Mucosa of descending colon (tissue), 3 donors: ENCODE data around the gene CNIH3. TPM values are rescaled to one million over a fixed set of nuclear protein-coding genes. Genes with fewer than 3 reads are reported as not detected.

Source experiments
- ATAC-seq: fragments of 200-7000 bp; cut with Tn5 transposase; one replicate; pipeline ENCODE4 v1.9.1; 2020; ENCODE audit warnings: mild to moderate bottlenecking, moderate library complexity
- DNase-seq, 3 donors: peaks; one replicate each; pipeline ENCODE4 v3.0.0-alpha.2; 2020
- H3K36me3 ChIP-seq: fragments of 200-600 bp; one replicate; pipeline ENCODE4 v1.8.0; 2021; ENCODE audit warnings: low read depth, mild to moderate bottlenecking
- H3K4me1 ChIP-seq: fragments of 200-600 bp; one replicate; pipeline ENCODE4 v1.8.0; 2021; ENCODE audit warnings: low read depth, mild to moderate bottlenecking
- H3K4me3 ChIP-seq: fragments of 200-600 bp; one replicate; pipeline ENCODE4 v1.8.0; 2021; ENCODE audit warnings: mild to moderate bottlenecking
- H3K9me3 ChIP-seq: fragments of 200-600 bp; one replicate; pipeline ENCODE4 v1.8.0; 2021; ENCODE audit warnings: mild to moderate bottlenecking
- intact Hi-C, 2 donors: fragments of 100-400 bp; cut with DNase I in 1 of 2; cut with micrococcal nuclease in 1 of 2; formaldehyde crosslinking; loops; one replicate each; pipeline versions ENCODE4 v1.11.0 to v1.11.1; 2022; cut with DNase I, micrococcal nuclease
- total RNA-seq, 3 donors: library from RNA; stranded (reverse); fragmentation: NEBNext Ultra II Directional in 2 of 3; extraction: Animal tissue kit (Norgen Biotek cat#: 25700) in 2 of 3; gene quantifications; one replicate each; pipeline versions ENCODE4 v1.2.1 to v1.2.4, GENCODE V29; 2021 to 2023
- TF ChIP-seq, protein P1 (sequence below): fragments of 200-600 bp; IDR thresholded peaks from one replicate; pipeline ENCODE4 v1.8.0; 2022; ENCODE audit warnings: antibody characterized with exemption, mild to moderate bottlenecking
- donor health status: DM: no; HTN: no; CAD: no; lungs with moderate emphysema.
- donor health status: DM: no; HTN: no; CAD: no.
- donor health status: DM: no; HTN: yes; CAD: no.

CNIH3 gene
- total RNA-seq, 3 donors from 2014 or later = 1.0 to 2.5 (median 1.1) TPM

GRCh38 chr1:224668984-224669383 lies 52.9 kb downstream of the CNIH3 start:
- Histone ChIP-seq H3K36me3 (no peaks in the 10 kb centered on the region), H3K4me3 (no peak overlapping the region), H3K9me3 (no peaks in the 10 kb centered on the region), H3K4me1 (no peaks in the 10 kb centered on the region)
- DNase-seq (no peak), ATAC-seq (peak; percentile 30)
- TF ChIP-seq, protein P1, sequence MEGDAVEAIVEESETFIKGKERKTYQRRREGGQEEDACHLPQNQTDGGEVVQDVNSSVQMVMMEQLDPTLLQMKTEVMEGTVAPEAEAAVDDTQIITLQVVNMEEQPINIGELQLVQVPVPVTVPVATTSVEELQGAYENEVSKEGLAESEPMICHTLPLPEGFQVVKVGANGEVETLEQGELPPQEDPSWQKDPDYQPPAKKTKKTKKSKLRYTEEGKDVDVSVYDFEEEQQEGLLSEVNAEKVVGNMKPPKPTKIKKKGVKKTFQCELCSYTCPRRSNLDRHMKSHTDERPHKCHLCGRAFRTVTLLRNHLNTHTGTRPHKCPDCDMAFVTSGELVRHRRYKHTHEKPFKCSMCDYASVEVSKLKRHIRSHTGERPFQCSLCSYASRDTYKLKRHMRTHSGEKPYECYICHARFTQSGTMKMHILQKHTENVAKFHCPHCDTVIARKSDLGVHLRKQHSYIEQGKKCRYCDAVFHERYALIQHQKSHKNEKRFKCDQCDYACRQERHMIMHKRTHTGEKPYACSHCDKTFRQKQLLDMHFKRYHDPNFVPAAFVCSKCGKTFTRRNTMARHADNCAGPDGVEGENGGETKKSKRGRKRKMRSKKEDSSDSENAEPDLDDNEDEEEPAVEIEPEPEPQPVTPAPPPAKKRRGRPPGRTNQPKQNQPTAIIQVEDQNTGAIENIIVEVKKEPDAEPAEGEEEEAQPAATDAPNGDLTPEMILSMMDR = no peak
- intact Hi-C loops = no loop called here

DNA sequence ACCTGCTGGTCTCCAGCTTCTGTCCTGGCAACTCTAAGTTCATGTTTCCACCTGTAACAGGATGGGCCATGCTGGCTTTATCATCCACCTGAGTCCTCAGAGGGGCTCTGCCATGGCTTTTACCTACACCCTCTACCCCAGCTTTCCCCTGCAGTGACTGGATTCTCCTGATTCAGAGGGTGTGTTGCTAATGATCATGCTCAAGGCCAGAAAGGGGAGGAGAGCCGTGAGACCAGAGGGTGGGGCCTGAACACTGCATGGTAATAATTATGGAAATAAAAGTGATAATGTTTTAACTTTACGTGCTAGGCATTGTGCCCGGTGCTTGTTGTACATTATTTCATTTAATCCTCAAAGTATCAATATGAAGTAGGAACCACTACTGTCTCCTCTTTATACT lies 53.3 kb downstream of the CNIH3 start:
- Histone ChIP-seq H3K9me3 (no peaks in the 10 kb centered on the region), H3K4me3 (no peak overlapping the region), H3K36me3 (no peaks in the 10 kb centered on the region), H3K4me1 (no peaks in the 10 kb centered on the region)
- ATAC-seq (no peak), DNase-seq (no peak)
- intact Hi-C loops = no loop called here
- TF ChIP-seq, protein P1 = no peak

DNA sequence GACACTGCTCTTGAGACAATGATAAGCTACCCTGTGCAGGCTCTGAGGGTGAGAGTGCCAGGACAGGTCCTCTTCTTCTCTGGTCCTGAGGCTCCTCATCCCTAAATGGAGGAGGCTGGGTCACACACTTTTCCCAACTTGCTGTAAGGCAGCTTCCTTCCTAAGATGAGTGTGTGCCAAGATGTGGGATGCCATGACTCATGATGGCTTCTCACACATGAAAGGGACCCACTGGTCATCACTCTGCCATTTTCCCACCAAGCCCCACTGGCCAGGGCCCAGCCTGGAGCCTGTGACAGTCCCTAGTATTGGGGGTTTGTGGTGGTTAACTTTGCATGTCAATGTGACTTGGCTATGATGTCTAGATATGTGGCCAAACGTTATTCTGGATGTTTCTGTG lies 54.4 kb downstream of the CNIH3 start:
- intact Hi-C loops = loop anchor here in 1 of 2 donors (10.0 kb wide), 1 partner anchor 154 kb away; no protein-coding TSS in a partner anchor
- H3K4me3 ChIP-seq = no peak overlapping the region
- TF ChIP-seq, protein P1 = no peak
- ATAC-seq (no peak), DNase-seq (no peak)
- no peaks in the 10 kb centered on the region for H3K9me3 ChIP-seq
- H3K4me1 ChIP-seq = no peaks in the 10 kb centered on the region
- no peaks in the 10 kb centered on the region for H3K36me3 ChIP-seq

GRCh38 chr1:224671076-224671475 lies 55.0 kb downstream of the CNIH3 start:
- ATAC-seq (no peak), DNase-seq (no peak)
- intact Hi-C loops = loop anchor here in 1 of 2 donors (10.0 kb wide), 1 partner anchor 154 kb away; no protein-coding TSS in a partner anchor
- H3K36me3 ChIP-seq = no peaks in the 10 kb centered on the region
- TF ChIP-seq, protein P1 = no peak
- H3K9me3 ChIP-seq = no peaks in the 10 kb centered on the region
- no peak overlapping the region for H3K4me3 ChIP-seq
- no peaks in the 10 kb centered on the region for H3K4me1 ChIP-seq

GRCh38 chr1:224673141-224673540 lies 57.0 kb downstream of the CNIH3 start:
- ATAC-seq = no peak

More at GRCh38 chr1:224673141-224673540, 57.0 kb downstream of the CNIH3 start:
- Histone ChIP-seq H3K9me3 (no peaks in the 10 kb centered on the region), H3K36me3 (no peaks in the 10 kb centered on the region), H3K4me3 (no peak overlapping the region), H3K4me1 (no peaks in the 10 kb centered on the region)
- DNase-seq = no peak
- TF ChIP-seq, protein P1 = no peak
- intact Hi-C loops = loop anchor here in 1 of 2 donors (10.0 kb wide), 1 partner anchor 152 kb away; no protein-coding TSS in a partner anchor
